ENCODE results near the gene ARFGAP3. TPM values are rescaled to one million over a fixed set of nuclear protein-coding genes. Genes with fewer than 3 reads are reported as not detected.
A peak's percentile ranks its signal among the peaks of the same experiment; 100 is the strongest.
"Not testable (repeated sequence)": the region's sequence is repeated elsewhere in the genome, so short reads cannot be mapped to it uniquely, and the experiment has no call there.

Gene ARFGAP3
- total RNA-seq, 1 experiment from 2014 or later: 27.0 TPM

DNA sequence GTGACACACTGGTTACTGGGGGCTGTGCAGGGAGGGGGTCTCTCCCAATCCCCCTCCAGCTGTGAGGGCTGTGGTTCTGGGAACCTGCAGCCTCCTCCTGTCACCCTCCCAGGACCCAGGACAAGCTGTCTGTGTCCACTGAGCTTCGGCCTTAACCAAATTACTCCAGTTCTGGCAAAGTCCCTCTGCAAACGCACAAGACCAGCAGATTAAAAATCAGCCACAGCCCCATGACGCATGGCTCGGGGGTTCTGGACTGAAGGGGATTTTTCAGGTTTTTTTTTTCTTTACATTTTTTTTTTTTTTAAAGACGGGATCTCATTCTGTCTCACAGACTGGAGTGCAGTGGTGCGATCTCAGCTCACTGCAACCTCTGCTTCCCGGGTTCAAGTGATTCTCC lies 104.2 kb downstream of the ARFGAP3 start:
- ChIA-PET CTCF (interaction anchor here (0.6 kb wide), 1 partner anchor 24 kb away, joined by 4 read pairs; no protein-coding TSS in a partner anchor), POLR2A (no interaction called here)
- DNase-seq (ENCODE audit: low read depth, low spot score) (no peak), ATAC-seq (no peak)
- in situ Hi-C loops (cut with HindIII; ENCODE audit: low pct_unique_long_range_greater_than_20kb, low sequenced_read_pairs): no loop called here
- H3K4me1 ChIP-seq (ENCODE audit: control insufficient read depth, insufficient read depth, low read length): peaks cover 3% of the 10 kb centered on the region
- TF ChIP-seq, protein P1, sequence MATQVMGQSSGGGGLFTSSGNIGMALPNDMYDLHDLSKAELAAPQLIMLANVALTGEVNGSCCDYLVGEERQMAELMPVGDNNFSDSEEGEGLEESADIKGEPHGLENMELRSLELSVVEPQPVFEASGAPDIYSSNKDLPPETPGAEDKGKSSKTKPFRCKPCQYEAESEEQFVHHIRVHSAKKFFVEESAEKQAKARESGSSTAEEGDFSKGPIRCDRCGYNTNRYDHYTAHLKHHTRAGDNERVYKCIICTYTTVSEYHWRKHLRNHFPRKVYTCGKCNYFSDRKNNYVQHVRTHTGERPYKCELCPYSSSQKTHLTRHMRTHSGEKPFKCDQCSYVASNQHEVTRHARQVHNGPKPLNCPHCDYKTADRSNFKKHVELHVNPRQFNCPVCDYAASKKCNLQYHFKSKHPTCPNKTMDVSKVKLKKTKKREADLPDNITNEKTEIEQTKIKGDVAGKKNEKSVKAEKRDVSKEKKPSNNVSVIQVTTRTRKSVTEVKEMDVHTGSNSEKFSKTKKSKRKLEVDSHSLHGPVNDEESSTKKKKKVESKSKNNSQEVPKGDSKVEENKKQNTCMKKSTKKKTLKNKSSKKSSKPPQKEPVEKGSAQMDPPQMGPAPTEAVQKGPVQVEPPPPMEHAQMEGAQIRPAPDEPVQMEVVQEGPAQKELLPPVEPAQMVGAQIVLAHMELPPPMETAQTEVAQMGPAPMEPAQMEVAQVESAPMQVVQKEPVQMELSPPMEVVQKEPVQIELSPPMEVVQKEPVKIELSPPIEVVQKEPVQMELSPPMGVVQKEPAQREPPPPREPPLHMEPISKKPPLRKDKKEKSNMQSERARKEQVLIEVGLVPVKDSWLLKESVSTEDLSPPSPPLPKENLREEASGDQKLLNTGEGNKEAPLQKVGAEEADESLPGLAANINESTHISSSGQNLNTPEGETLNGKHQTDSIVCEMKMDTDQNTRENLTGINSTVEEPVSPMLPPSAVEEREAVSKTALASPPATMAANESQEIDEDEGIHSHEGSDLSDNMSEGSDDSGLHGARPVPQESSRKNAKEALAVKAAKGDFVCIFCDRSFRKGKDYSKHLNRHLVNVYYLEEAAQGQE (IDR thresholded peaks at IDR 0.05; ENCODE audit: insufficient read depth in 1 of 2, low read depth in 2 of 2, low read length in 1 of 2): no peak
- TF ChIP-seq POLR2AphosphoS5 (IDR thresholded peaks at IDR 0.05; ENCODE audit: low read depth, low read length): no peak
- TF ChIP-seq, protein P2, sequence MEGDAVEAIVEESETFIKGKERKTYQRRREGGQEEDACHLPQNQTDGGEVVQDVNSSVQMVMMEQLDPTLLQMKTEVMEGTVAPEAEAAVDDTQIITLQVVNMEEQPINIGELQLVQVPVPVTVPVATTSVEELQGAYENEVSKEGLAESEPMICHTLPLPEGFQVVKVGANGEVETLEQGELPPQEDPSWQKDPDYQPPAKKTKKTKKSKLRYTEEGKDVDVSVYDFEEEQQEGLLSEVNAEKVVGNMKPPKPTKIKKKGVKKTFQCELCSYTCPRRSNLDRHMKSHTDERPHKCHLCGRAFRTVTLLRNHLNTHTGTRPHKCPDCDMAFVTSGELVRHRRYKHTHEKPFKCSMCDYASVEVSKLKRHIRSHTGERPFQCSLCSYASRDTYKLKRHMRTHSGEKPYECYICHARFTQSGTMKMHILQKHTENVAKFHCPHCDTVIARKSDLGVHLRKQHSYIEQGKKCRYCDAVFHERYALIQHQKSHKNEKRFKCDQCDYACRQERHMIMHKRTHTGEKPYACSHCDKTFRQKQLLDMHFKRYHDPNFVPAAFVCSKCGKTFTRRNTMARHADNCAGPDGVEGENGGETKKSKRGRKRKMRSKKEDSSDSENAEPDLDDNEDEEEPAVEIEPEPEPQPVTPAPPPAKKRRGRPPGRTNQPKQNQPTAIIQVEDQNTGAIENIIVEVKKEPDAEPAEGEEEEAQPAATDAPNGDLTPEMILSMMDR (IDR thresholded peaks at IDR 0.05): no peak
- no peak for TF ChIP-seq TCF7L2 (IDR thresholded peaks at IDR 0.05; ENCODE audit: low read depth, low read length)
- no peak for TF ChIP-seq SIN3A (IDR thresholded peaks at IDR 0.05; ENCODE audit: borderline replicate concordance, insufficient read depth, low read depth, low read length)
- no peaks in the 10 kb centered on the region for H3K36me3 ChIP-seq (ENCODE audit: control insufficient read depth, insufficient read depth, low read length)
- H3K4me3 ChIP-seq (ENCODE audit: low read depth in 2 of 2, low read length in 2 of 2): no peak overlapping the region
- H3K27ac ChIP-seq (ENCODE audit: low read length): no peak overlapping the region
- intact Hi-C loops (cut with micrococcal nuclease; ENCODE audit: unreplicated experiment): no loop called here
- BruUV-seq (replicated peaks): no TSS peak
- H3K9me3 ChIP-seq (ENCODE audit: control insufficient read depth, insufficient read depth, low read depth, low read length): no peaks in the 10 kb centered on the region
- H3K27me3 ChIP-seq (ENCODE audit: control insufficient read depth, insufficient read depth, low read length): no peaks in the 10 kb centered on the region

DNA sequence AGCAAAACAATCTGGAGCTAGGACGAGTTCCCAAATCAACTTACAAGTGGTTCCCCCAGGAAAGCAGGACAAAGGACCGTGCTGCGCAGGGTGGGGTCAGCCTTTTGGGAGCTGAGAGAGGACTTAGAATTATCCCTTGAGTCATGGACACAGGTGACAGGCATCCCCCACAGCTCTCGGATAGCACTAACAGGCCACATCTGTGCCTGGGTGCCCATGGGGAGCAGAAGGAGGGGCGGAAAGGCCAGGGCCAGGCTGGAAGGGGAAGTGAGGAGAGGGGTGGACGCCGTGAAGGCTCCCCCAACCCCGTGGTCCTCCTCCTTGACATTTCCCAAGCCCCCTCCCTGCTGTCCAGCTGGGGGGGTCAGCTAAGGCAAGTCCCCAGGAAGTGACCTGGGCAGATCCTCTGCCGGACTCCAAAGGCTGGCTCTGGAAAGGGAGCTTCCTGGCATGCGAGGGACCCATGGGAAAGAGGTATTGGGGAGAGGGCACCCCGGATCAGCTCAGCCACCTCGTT lies 104.8 kb downstream of the ARFGAP3 start:
- TF ChIP-seq POLR2AphosphoS5 (IDR thresholded peaks at IDR 0.05; ENCODE audit: low read depth, low read length) (no peak), TCF7L2 (IDR thresholded peaks at IDR 0.05; ENCODE audit: low read depth, low read length) (no peak), SIN3A (IDR thresholded peaks at IDR 0.05; ENCODE audit: borderline replicate concordance, insufficient read depth, low read depth, low read length) (no peak)
- TF ChIP-seq, protein P2 (IDR thresholded peaks at IDR 0.05): no peak
- TF ChIP-seq, protein P1 (IDR thresholded peaks at IDR 0.05; ENCODE audit: insufficient read depth in 1 of 2, low read depth in 2 of 2, low read length in 1 of 2): no peak
- in situ Hi-C loops (cut with HindIII; ENCODE audit: low pct_unique_long_range_greater_than_20kb, low sequenced_read_pairs) (no loop called here), intact Hi-C loops (cut with micrococcal nuclease; ENCODE audit: unreplicated experiment) (no loop called here)
- DNase-seq (ENCODE audit: low read depth, low spot score) (no peak), ATAC-seq (peak; percentile 40; the same call in 1 of the 2 replicates)
- Histone ChIP-seq H3K27me3 (ENCODE audit: control insufficient read depth, insufficient read depth, low read length) (no peaks in the 10 kb centered on the region), H3K4me3 (ENCODE audit: low read depth in 2 of 2, low read length in 2 of 2) (no peak overlapping the region), H3K4me1 (ENCODE audit: control insufficient read depth, insufficient read depth, low read length) (peaks cover 3% of the 10 kb centered on the region), H3K27ac (ENCODE audit: low read length) (no peak overlapping the region), H3K36me3 (ENCODE audit: control insufficient read depth, insufficient read depth, low read length) (no peaks in the 10 kb centered on the region), H3K9me3 (ENCODE audit: control insufficient read depth, insufficient read depth, low read depth, low read length) (no peaks in the 10 kb centered on the region)
- BruUV-seq (replicated peaks): no TSS peak
- ChIA-PET CTCF (interaction anchor here (0.6 kb wide), 2 partner anchors 24 to 168 kb away, joined by 4 to 5 read pairs; no protein-coding TSS in a partner anchor), POLR2A (no interaction called here)

DNA sequence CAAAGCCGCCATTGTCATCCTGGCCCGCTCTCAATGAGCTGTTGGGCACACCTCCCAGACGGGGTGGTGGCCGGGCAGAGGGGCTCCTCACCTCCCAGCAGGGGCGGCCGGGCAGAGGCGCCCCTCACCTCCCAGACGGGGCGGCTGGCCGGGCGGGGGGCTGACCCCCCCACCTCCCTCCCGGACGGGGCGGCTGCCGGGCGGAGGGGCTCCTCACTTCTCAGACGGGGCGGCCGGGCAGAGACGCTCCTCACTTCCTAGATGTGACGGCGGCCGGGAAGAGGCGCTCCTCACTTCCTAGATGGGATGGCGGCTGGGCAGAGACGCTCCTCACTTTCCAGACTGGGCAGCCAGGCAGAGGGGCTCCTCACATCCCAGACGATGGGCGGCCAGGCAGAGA lies 106.7 kb downstream of the ARFGAP3 start:
- BruUV-seq (replicated peaks): not testable (repeated sequence)

More for the DNA sequence above, 106.7 kb downstream of the ARFGAP3 start:
- H3K9me3 ChIP-seq (ENCODE audit: control insufficient read depth, insufficient read depth, low read depth, low read length); in situ Hi-C loops (cut with HindIII; ENCODE audit: low pct_unique_long_range_greater_than_20kb, low sequenced_read_pairs); H3K4me3 ChIP-seq (ENCODE audit: low read depth in 2 of 2, low read length in 2 of 2); H3K27me3 ChIP-seq (ENCODE audit: control insufficient read depth, insufficient read depth, low read length); CTCF ChIA-PET; POLR2A ChIA-PET; intact Hi-C loops (cut with micrococcal nuclease; ENCODE audit: unreplicated experiment); H3K4me1 ChIP-seq (ENCODE audit: control insufficient read depth, insufficient read depth, low read length); DNase-seq (ENCODE audit: low read depth, low spot score); H3K36me3 ChIP-seq (ENCODE audit: control insufficient read depth, insufficient read depth, low read length); H3K27ac ChIP-seq (ENCODE audit: low read length); ATAC-seq: not testable (repeated sequence)
